Smooth muscle cell (in vitro differentiated cells): Measurements from ENCODE around the gene OR1S2. TPM values are rescaled to one million over a fixed set of nuclear protein-coding genes. Genes with fewer than 3 reads are reported as not detected.

Source experiments
- DNase-seq: peaks from one replicate; lab custom pipeline; 2025; ENCODE audit not compliant: unreplicated experiment; lab: John Stamatoyannopoulos, UW
- H2AFZ ChIP-seq: fragments of 200-600 bp; sonication (generic); 2 replicates; pipeline ENCODE4 v1.6.0; 2016; ENCODE audit warnings: antibody characterized with exemption, low read depth, mild to moderate bottlenecking
- H3F3A ChIP-seq: fragments of 200-600 bp; sonication (generic); 2 replicates; pipeline ENCODE4 v1.6.0; 2017; ENCODE audit warnings: antibody characterized with exemption, low read depth
- H3K27ac ChIP-seq: fragments of 200-600 bp; sonication (generic); 2 replicates; pipeline ENCODE4 v1.5.1; 2016; ENCODE audit warnings: low read depth, mild to moderate bottlenecking
- H3K27me3 ChIP-seq: fragments of 200-600 bp; sonication (generic); 2 replicates; pipeline ENCODE4 v1.6.1; 2016; ENCODE audit warnings: low read depth, mild to moderate bottlenecking
- H3K36me3 ChIP-seq: fragments of 200-600 bp; sonication (generic); 2 replicates; pipeline ENCODE4 v1.5.1; 2016; ENCODE audit warnings: low read depth
- H3K4me1 ChIP-seq: fragments of 200-600 bp; sonication (generic); 2 replicates; pipeline ENCODE4 v1.5.1; 2016; ENCODE audit warnings: low read depth
- H3K4me2 ChIP-seq: fragments of 200-600 bp; sonication (generic); 2 replicates; pipeline ENCODE4 v1.6.0; 2016; ENCODE audit warnings: mild to moderate bottlenecking
- H3K4me3 ChIP-seq: fragments of 200-600 bp; sonication (generic); 2 replicates; pipeline ENCODE4 v1.5.1; 2016; ENCODE audit warnings: mild to moderate bottlenecking
- H3K79me2 ChIP-seq: fragments of 200-600 bp; sonication (generic); 2 replicates; pipeline ENCODE4 v1.6.0; 2016; ENCODE audit warnings: low read depth, mild to moderate bottlenecking
- H3K9ac ChIP-seq: fragments of 200-600 bp; sonication (generic); 2 replicates; pipeline ENCODE4 v1.6.0; 2016; ENCODE audit warnings: low read depth
- H3K9me3 ChIP-seq: fragments of 200-600 bp; sonication (generic); replicated peaks from 2 replicates; pipeline ENCODE4 v1.5.1; 2016; ENCODE audit warnings: low read depth
- H4K20me1 ChIP-seq: fragments of 200-600 bp; sonication (generic); 2 replicates; pipeline ENCODE4 v1.6.0; 2016; ENCODE audit warnings: low read depth
- WGBS: methylation state at CpG from one replicate; pipeline ENCODE4 v1.1.7; 2016; ENCODE audit warnings: low lambda C conversion rate; 5-methylcytosine and 5-hydroxymethylcytosine counted together
- polyA plus RNA-seq: library from polyadenylated mRNA; unstranded; fragments of >200 nt; fragmentation: Nextera tagmentation; extraction: Ambion mirVana; gene quantifications from 2 replicates; pipeline ENCODE4 v1.2.1, GENCODE V29; 2016
- total RNA-seq: library from RNA; depleted of rRNA; stranded (reverse); fragments of >200 nt; gene quantifications from 2 replicates; pipeline ENCODE4 v1.2.3, GENCODE V29; 2014
- TF ChIP-seq, protein P1 (sequence below): fragments of 200-600 bp; sonication (generic); IDR thresholded peaks from 2 replicates; pipeline ENCODE4 v1.5.1; 2017; ENCODE audit warnings: borderline replicate concordance, mild to moderate bottlenecking, antibody characterized with exemption; ENCODE audit not compliant: insufficient read depth, poor library complexity, severe bottlenecking

OR1S2 gene
- total and polyA plus RNA-seq, 2 experiments from 2014 or later, result not detected

DNA sequence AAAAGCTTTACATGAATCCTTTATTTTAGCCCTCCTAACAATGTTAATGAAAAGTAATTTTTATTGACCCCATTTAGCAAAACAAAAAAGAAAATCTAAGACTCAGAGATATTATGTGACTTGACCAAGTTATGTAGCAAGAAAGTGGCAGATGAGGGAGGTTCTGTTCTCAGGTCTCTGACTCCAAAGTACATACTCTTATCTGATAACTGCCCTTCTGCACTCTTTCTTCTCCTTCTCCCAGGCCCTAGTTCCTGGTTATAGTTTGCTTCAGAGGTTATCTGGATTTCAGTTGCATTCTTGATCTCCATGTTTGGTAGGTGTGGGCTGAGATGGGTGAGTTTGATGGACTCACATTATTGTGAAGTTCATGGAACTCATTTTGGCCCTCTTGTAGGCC, 10.6 kb downstream of the OR1S2 start:
- no peak overlapping the region for H3K9ac ChIP-seq
- H3K27ac ChIP-seq, result no peak overlapping the region

GRCh38 chr11:58192229-58192628, 11.7 kb downstream of the OR1S2 start:
- Histone ChIP-seq H3K9me3 (no peaks in the 10 kb centered on the region), H3K4me2 (no peak overlapping the region), H3K27ac (no peak overlapping the region), H2AFZ (no peak overlapping the region), H3K4me1 (no peaks in the 10 kb centered on the region), H3K79me2 (no peaks in the 10 kb centered on the region), H3K36me3 (no peaks in the 10 kb centered on the region), H3K9ac (no peak overlapping the region), H3K27me3 (no peaks in the 10 kb centered on the region), H3F3A (no peaks in the 10 kb centered on the region), H4K20me1 (no peaks in the 10 kb centered on the region), H3K4me3 (no peak overlapping the region)
- TF ChIP-seq, protein P1, sequence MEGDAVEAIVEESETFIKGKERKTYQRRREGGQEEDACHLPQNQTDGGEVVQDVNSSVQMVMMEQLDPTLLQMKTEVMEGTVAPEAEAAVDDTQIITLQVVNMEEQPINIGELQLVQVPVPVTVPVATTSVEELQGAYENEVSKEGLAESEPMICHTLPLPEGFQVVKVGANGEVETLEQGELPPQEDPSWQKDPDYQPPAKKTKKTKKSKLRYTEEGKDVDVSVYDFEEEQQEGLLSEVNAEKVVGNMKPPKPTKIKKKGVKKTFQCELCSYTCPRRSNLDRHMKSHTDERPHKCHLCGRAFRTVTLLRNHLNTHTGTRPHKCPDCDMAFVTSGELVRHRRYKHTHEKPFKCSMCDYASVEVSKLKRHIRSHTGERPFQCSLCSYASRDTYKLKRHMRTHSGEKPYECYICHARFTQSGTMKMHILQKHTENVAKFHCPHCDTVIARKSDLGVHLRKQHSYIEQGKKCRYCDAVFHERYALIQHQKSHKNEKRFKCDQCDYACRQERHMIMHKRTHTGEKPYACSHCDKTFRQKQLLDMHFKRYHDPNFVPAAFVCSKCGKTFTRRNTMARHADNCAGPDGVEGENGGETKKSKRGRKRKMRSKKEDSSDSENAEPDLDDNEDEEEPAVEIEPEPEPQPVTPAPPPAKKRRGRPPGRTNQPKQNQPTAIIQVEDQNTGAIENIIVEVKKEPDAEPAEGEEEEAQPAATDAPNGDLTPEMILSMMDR, result no peak
- no peak for DNase-seq
- WGBS, result 76% methylated on average over 3 of the region's 3 CpGs

More for the DNA sequence above, 10.6 kb downstream of the OR1S2 start:
- Histone ChIP-seq H3K4me1 (no peaks in the 10 kb centered on the region), H4K20me1 (no peaks in the 10 kb centered on the region), H3K4me2 (no peak overlapping the region), H3K4me3 (no peak overlapping the region), H3K27me3 (no peaks in the 10 kb centered on the region), H3F3A (no peaks in the 10 kb centered on the region), H2AFZ (no peak overlapping the region), H3K36me3 (no peaks in the 10 kb centered on the region), H3K9me3 (no peaks in the 10 kb centered on the region), H3K79me2 (no peaks in the 10 kb centered on the region)
- TF ChIP-seq, protein P1, result no peak
- DNase-seq, result no peak

GRCh38 chr11:58188770-58189169, 15.2 kb downstream of the OR1S2 start, which contains the start of gene OR9Q2:
OR9Q2 (plus strand) TSS chr11:58189070; CDS start chr11:58190491, 1,421 bp downstream.
- Histone ChIP-seq H3K79me2 (no peaks in the 10 kb centered on the region), H3K4me1 (no peaks in the 10 kb centered on the region), H3K9ac (no peak within 1 kb of the TSS), H4K20me1 (no peaks in the 10 kb centered on the region), H3K9me3 (no peaks in the 10 kb centered on the region), H3K27ac (no peak within 1 kb of the TSS), H3K4me2 (no peak within 1 kb of the TSS), H3K36me3 (no peaks in the 10 kb centered on the region), H3F3A (no peaks in the 10 kb centered on the region), H3K27me3 (no peaks in the 10 kb centered on the region), H3K4me3 (no peak within 1 kb of the TSS), H2AFZ (no peak within 1 kb of the TSS)
- WGBS, result 87% methylated on average over 2 of the region's 2 CpGs
- TF ChIP-seq, protein P1, result no peak
- no peak for DNase-seq

DNA sequence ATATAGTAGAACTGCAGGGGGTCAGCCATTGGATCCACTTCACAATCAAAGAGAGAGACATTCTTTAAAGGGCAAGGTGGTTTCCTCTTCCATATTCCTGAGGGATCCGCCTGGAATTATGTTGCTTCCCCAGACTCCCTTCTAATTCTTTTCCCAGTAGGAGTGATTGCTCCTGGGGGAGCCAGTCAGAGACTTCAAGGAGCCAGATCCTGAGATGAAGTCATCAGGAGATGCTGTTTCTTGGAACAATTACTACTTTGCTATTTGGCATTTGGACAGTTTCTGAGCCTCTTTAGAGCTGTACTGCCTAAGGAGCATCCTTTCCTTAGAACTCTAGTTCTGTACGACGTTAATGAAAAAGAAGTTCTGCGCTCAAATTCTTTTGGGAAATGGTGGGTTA, 17.0 kb downstream of the OR1S2 start:
- H3K9me3 ChIP-seq, result no peaks in the 10 kb centered on the region
- no peaks in the 10 kb centered on the region for H3K36me3 ChIP-seq
- 89% methylated on average over 4 of the region's 4 CpGs for WGBS
- TF ChIP-seq, protein P1, result no peak
- H3K9ac ChIP-seq, result no peak overlapping the region
- no peaks in the 10 kb centered on the region for H3F3A ChIP-seq
- H3K79me2 ChIP-seq, result no peaks in the 10 kb centered on the region
- H4K20me1 ChIP-seq, result no peaks in the 10 kb centered on the region
- H3K27ac ChIP-seq, result no peak overlapping the region
- no peaks in the 10 kb centered on the region for H3K4me1 ChIP-seq
- no peaks in the 10 kb centered on the region for H3K27me3 ChIP-seq
- H3K4me3 ChIP-seq, result no peak overlapping the region
- no peak for DNase-seq
- no peak overlapping the region for H2AFZ ChIP-seq
- H3K4me2 ChIP-seq, result no peak overlapping the region
